Measurements from ENCODE around the gene ADGRV1.
"Not testable (repeated sequence)": the region's sequence is repeated elsewhere in the genome, so short reads cannot be mapped to it uniquely, and the experiment has no call there.

The ADGRV1 gene

DNA sequence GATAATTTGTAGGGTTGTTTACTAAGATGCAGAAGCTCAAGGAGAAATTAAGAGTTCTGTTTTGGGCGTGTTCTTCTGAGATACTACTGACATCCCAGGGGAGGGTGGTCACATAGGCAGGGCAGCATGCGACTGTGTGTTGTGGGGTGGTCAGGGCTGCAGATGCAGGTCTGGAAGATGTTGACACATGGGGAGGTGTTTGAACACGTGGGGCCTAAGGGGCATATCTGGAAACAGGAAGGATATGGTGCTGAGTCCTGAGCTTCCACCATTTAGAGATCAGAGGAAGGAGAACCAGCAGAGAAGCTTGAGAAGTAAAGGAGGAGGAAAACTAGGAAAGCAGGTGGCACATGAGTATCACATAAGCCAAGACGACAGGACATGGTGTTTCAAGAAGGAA lies 228.2 kb downstream of the ADGRV1 start:
- no peaks in the 10 kb centered on the region for H3K27me3 ChIP-seq (ENCODE audit: control insufficient read depth, insufficient read depth, low read length)
- no peaks in the 10 kb centered on the region for H3K36me3 ChIP-seq (ENCODE audit: control insufficient read depth, insufficient read depth, low read length)
- no peak overlapping the region for H3K9ac ChIP-seq (ENCODE audit: low read length)
- no peak overlapping the region for H3K4me3 ChIP-seq (ENCODE audit: low read length)
- H3K9me3 ChIP-seq (ENCODE audit: control insufficient read depth, low read length), result no peaks in the 10 kb centered on the region
- H3K4me1 ChIP-seq (ENCODE audit: control insufficient read depth, insufficient read depth, low read length), result no peaks in the 10 kb centered on the region

DNA sequence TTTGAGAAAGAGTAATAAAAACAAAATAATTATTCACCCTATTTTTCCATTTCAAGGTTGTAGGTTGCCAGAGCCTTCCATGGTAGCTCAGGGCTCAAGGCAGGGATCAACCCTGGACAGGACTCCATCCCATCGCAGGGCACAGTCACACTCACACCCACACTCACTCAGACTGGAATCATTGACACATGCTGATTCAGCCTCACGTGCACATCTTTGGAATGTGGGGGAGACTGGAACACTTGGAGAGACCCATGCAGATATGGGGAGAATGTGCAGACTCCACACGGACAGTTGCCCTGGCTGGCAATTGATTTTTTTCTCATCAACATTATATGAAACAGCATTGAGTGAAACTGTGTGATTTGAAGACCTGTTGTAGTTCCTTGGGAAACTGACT lies 234.1 kb downstream of the ADGRV1 start:
- H3K36me3 ChIP-seq (ENCODE audit: control insufficient read depth, insufficient read depth, low read length), result no peaks in the 10 kb centered on the region
- H3K9ac ChIP-seq (ENCODE audit: low read length), result no peak overlapping the region
- H3K27me3 ChIP-seq (ENCODE audit: control insufficient read depth, insufficient read depth, low read length), result no peaks in the 10 kb centered on the region
- no peaks in the 10 kb centered on the region for H3K9me3 ChIP-seq (ENCODE audit: control insufficient read depth, low read length)
- no peak overlapping the region for H3K4me3 ChIP-seq (ENCODE audit: low read length)
- no peaks in the 10 kb centered on the region for H3K4me1 ChIP-seq (ENCODE audit: control insufficient read depth, insufficient read depth, low read length)

DNA sequence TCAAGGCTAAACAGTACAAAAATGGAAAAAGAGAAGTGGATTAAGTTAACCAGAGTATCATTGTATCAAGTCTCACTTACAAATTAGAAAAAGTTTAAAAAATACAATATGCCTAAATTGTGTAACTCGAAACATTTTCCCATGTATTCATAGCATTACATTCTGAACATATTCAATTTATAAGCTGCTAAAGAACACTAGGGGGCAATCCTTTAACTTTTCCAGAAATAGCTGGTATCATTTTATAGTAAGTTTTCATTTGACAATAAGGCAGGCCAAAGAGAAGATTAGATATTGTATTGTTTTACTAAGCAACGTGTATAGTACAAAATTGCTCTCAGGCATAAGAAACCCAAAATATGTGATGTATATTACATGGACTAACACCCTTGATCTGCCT lies 234.6 kb downstream of the ADGRV1 start:
- Histone ChIP-seq H3K27me3 (ENCODE audit: control insufficient read depth, insufficient read depth, low read length) (no peaks in the 10 kb centered on the region), H3K4me1 (ENCODE audit: control insufficient read depth, insufficient read depth, low read length) (no peaks in the 10 kb centered on the region), H3K4me3 (ENCODE audit: low read length) (no peak overlapping the region), H3K36me3 (ENCODE audit: control insufficient read depth, insufficient read depth, low read length) (no peaks in the 10 kb centered on the region), H3K9me3 (ENCODE audit: control insufficient read depth, low read length) (no peaks in the 10 kb centered on the region), H3K9ac (ENCODE audit: low read length) (no peak overlapping the region)

DNA sequence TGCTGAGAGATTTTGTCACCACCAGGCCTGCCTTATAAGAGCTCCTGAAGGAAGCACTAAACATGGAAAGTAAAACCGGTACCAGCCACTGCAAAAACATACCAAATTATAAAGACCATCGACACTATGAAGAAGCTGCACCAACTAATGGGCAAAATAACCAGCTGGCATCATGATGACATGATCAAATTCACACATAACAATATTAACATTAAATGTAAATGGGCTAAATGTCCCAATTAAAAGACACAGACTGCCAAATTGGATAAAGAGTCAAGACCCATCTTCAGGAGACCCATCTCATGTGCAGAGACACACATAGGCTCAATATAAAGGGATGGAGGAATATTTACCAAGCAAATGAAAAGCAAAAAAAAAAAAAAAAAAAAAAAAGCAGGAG lies 238.3 kb downstream of the ADGRV1 start:
- not testable (repeated sequence) for H3K27me3 ChIP-seq (ENCODE audit: control insufficient read depth, insufficient read depth, low read length); H3K9ac ChIP-seq (ENCODE audit: low read length); H3K9me3 ChIP-seq (ENCODE audit: control insufficient read depth, low read length); H3K36me3 ChIP-seq (ENCODE audit: control insufficient read depth, insufficient read depth, low read length); H3K4me3 ChIP-seq (ENCODE audit: low read length); H3K4me1 ChIP-seq (ENCODE audit: control insufficient read depth, insufficient read depth, low read length)

DNA sequence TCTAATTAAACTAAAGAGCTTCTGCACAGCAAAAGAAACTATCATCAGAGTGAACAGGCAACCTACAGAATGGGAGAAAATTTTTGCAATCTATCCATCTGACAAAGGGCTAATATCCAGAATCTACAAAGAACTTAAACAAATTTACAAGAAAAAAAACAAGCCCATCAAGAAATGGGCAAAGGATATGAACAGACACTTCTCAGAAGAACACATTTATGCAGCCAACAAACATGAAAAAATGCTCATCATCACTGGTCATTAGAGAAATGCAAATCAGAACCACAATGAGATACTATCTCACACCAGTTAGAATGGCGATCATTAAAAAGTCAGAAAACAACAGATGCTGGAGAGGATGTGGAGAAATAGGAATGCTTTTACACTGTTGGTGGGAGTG lies 241.5 kb downstream of the ADGRV1 start:
- H3K36me3 ChIP-seq (ENCODE audit: control insufficient read depth, insufficient read depth, low read length); H3K9ac ChIP-seq (ENCODE audit: low read length); H3K4me1 ChIP-seq (ENCODE audit: control insufficient read depth, insufficient read depth, low read length): not testable (repeated sequence)

DNA sequence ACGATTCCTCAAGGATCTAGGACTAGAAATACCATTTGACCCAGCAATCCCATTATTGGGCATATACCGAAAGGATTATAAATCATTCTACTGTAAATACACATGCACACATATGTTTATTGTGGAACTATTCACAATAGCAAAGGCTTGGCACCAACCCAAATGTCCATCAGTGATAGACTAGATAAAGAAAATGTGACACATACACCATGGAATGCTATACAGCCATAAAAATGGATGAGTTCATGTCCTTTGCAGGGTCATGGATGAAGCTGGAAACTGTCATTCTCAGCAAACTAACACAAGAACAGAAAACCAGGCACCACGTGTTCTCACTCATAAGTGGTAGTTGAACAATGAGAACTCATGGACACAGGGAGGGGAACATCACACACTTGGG lies 241.9 kb downstream of the ADGRV1 start:
- H3K9me3 ChIP-seq (ENCODE audit: control insufficient read depth, low read length); H3K4me1 ChIP-seq (ENCODE audit: control insufficient read depth, insufficient read depth, low read length); H3K36me3 ChIP-seq (ENCODE audit: control insufficient read depth, insufficient read depth, low read length); H3K9ac ChIP-seq (ENCODE audit: low read length); H3K4me3 ChIP-seq (ENCODE audit: low read length); H3K27me3 ChIP-seq (ENCODE audit: control insufficient read depth, insufficient read depth, low read length): not testable (repeated sequence)

More for the DNA sequence above, 241.5 kb downstream of the ADGRV1 start:
- H3K27me3 ChIP-seq (ENCODE audit: control insufficient read depth, insufficient read depth, low read length); H3K9me3 ChIP-seq (ENCODE audit: control insufficient read depth, low read length); H3K4me3 ChIP-seq (ENCODE audit: low read length): not testable (repeated sequence)

DNA sequence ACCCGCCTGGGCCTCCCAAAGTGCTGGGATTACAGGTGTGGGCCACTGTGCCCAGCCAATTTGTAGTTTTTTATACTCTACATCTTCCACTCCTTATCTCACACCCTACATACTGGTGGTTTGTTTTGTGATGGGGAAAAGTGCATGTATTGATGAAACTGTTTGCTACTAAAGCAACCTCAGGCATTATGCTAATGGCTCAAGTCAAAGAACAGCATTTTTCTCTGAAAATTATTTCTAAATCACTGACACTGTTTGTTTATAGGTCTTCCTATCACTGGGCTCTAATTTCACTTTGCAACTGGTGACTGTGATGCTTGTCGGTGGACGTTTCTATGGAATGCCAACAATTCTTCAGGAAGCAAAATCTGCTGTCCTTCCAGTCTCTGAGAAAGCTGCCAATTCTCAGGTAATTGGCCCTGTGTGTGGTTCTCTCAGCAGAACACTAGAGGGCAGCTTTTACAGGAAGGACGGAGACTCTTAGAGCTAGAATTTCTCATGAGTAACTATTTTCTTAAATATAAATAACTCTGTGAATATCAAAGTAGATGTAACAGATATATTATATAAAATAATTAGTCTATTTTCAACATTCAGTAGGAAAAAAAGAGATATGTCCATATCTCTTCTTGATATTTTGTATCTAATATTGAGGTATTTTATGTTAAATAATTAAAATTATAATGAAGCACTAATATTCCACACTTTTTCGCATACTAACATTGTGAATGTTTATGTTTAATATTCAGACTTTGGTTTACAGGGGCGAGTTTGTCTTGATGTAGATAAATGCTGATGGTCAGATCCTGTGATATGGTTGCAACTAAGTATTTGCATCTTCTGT lies 244.1 kb downstream of the ADGRV1 start:
- Histone ChIP-seq H3K4me3 (ENCODE audit: low read length) (no peak overlapping the region), H3K4me1 (ENCODE audit: control insufficient read depth, insufficient read depth, low read length) (no peaks in the 10 kb centered on the region), H3K27me3 (ENCODE audit: control insufficient read depth, insufficient read depth, low read length) (no peaks in the 10 kb centered on the region), H3K9ac (ENCODE audit: low read length) (no peak overlapping the region), H3K36me3 (ENCODE audit: control insufficient read depth, insufficient read depth, low read length) (no peaks in the 10 kb centered on the region), H3K9me3 (ENCODE audit: control insufficient read depth, low read length) (no peaks in the 10 kb centered on the region)

DNA sequence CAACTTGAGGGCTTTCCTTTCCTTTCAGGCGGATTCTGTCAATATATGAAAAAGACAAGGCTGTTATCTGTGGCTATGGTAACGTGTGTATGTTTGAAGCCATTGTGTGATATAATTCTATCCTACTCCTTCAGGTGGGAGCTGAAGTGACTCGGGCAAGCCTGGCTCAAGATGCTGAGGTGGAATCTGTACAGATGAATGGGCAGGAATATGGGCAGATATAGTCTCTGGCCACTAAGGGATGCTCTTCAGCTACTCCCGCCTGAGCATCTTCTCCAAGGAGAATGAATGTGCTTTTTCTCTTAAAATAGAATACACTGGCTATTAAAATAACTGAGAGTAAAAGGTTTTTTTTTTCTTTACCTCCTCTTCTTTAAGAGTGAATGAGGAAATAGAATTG lies 244.8 kb downstream of the ADGRV1 start:
- Histone ChIP-seq H3K36me3 (ENCODE audit: control insufficient read depth, insufficient read depth, low read length) (no peaks in the 10 kb centered on the region), H3K9ac (ENCODE audit: low read length) (no peak overlapping the region), H3K4me1 (ENCODE audit: control insufficient read depth, insufficient read depth, low read length) (no peaks in the 10 kb centered on the region), H3K9me3 (ENCODE audit: control insufficient read depth, low read length) (no peaks in the 10 kb centered on the region), H3K27me3 (ENCODE audit: control insufficient read depth, insufficient read depth, low read length) (no peaks in the 10 kb centered on the region), H3K4me3 (ENCODE audit: low read length) (no peak overlapping the region)

DNA sequence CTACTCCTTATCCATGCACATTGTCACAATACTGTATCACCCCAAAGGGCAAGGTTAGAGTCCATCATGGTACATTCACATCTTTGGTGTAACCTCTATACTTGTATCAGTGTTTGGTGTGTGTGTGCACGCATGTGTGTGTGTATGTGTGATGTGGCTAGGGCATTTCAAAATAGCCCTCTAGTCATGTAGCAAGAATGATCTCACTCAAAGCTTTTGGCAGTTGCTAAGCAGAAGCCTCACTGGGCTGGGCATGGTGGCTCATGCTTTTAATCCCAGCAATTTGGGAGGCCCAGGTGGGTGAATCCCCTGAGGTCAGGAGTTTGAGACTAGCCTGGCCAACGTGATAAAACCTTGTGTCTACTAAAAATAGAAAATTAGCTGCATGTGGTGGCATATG lies 245.3 kb downstream of the ADGRV1 start:
- Histone ChIP-seq H3K4me1 (ENCODE audit: control insufficient read depth, insufficient read depth, low read length) (no peaks in the 10 kb centered on the region), H3K27me3 (ENCODE audit: control insufficient read depth, insufficient read depth, low read length) (no peaks in the 10 kb centered on the region), H3K4me3 (ENCODE audit: low read length) (no peak overlapping the region), H3K36me3 (ENCODE audit: control insufficient read depth, insufficient read depth, low read length) (no peaks in the 10 kb centered on the region), H3K9me3 (ENCODE audit: control insufficient read depth, low read length) (no peaks in the 10 kb centered on the region), H3K9ac (ENCODE audit: low read length) (no peak overlapping the region)

DNA sequence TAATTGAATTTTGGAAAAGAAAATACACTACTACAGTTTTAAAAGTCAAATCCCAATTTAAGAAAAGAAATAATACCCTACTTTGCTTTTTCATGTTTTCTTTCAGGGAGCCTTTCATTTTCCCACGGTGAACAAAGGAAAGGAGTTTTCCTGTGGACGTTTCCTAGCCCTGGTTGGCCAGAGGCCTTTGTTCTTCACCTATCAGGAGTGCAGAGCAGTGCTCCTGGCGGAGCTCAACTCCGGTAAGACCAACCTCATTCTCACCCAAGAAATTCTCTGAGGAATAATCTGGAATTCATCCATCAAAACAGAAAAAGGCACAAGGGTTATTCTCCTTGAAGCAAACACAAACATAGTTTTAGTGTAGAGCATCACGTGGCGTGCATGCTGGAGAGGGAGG lies 248.9 kb downstream of the ADGRV1 start:
- Histone ChIP-seq H3K27me3 (ENCODE audit: control insufficient read depth, insufficient read depth, low read length) (no peaks in the 10 kb centered on the region), H3K9me3 (ENCODE audit: control insufficient read depth, low read length) (no peaks in the 10 kb centered on the region), H3K9ac (ENCODE audit: low read length) (no peak overlapping the region), H3K4me3 (ENCODE audit: low read length) (no peak overlapping the region), H3K36me3 (ENCODE audit: control insufficient read depth, insufficient read depth, low read length) (no peaks in the 10 kb centered on the region), H3K4me1 (ENCODE audit: control insufficient read depth, insufficient read depth, low read length) (no peaks in the 10 kb centered on the region)

DNA sequence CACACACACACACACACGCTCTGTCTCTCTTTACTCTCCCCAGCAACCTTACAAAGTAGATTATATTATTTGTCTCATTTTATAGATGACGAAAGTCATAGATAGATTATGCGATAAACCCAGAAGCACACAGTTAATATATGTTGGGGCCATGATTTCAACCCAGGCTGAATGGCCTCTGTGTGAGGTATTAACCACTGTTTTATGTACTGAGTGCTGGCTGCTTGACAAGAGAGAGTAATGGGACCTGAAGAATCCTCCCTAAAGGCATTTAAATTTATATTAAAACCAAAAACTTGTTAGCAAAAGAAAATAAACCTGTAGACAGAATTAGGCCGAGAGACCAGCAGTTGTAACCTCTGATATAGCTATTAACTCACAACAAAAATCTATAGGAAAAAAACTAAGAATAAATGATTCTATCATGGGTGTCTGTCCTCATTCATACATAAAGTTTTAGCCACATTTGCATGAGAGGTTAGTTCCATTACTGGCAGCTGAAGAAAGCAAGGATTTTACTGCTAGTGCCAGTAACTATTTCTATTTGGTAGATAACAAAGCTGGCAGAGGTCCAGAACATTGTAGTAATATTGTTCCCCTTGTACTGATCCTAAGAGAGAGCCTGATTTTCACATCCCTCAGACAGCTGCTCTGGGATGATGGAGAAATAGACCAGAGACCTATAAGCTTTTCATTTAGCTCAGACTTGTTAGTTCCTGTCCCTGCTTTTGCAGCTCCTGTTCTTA lies 250.9 kb downstream of the ADGRV1 start:
- Histone ChIP-seq H3K27me3 (ENCODE audit: control insufficient read depth, insufficient read depth, low read length) (no peaks in the 10 kb centered on the region), H3K9ac (ENCODE audit: low read length) (no peak overlapping the region), H3K4me1 (ENCODE audit: control insufficient read depth, insufficient read depth, low read length) (no peaks in the 10 kb centered on the region), H3K4me3 (ENCODE audit: low read length) (no peak overlapping the region), H3K36me3 (ENCODE audit: control insufficient read depth, insufficient read depth, low read length) (no peaks in the 10 kb centered on the region), H3K9me3 (ENCODE audit: control insufficient read depth, low read length) (no peaks in the 10 kb centered on the region)

DNA sequence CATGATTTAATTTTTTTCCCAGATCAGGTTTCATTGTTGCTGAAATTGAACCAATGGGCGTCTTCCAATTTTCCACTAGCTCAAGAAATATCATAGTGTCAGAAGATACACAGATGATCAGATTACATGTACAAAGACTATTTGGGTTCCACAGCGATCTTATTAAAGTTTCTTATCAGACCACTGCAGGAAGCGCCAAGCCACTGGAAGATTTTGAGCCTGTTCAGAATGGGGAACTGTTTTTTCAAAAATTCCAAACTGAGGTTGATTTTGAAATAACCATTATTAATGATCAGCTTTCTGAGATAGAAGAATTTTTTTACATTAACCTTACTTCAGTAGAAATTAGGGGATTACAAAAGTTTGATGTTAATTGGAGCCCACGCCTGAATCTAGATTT lies 251.6 kb downstream of the ADGRV1 start:
- Histone ChIP-seq H3K9me3 (ENCODE audit: control insufficient read depth, low read length) (no peaks in the 10 kb centered on the region), H3K36me3 (ENCODE audit: control insufficient read depth, insufficient read depth, low read length) (no peaks in the 10 kb centered on the region), H3K9ac (ENCODE audit: low read length) (no peak overlapping the region), H3K27me3 (ENCODE audit: control insufficient read depth, insufficient read depth, low read length) (no peaks in the 10 kb centered on the region), H3K4me1 (ENCODE audit: control insufficient read depth, insufficient read depth, low read length) (no peaks in the 10 kb centered on the region), H3K4me3 (ENCODE audit: low read length) (no peak overlapping the region)
